Measurements from ENCODE around the gene FKBP4. TPM values are rescaled to one million over a fixed set of nuclear protein-coding genes. Genes with fewer than 3 reads are reported as not detected.
A peak's percentile ranks its signal among the peaks of the same experiment; 100 is the strongest.

Gene FKBP4
- total and polyA plus RNA-seq, 9 of the 15 experiments (the other 6 are each of a cell fraction or from before 2014, with no cell fraction given): 16.3 to 154 (median 90.1) TPM

GRCh38 chr12:2811801-2812200, 17.0 kb downstream of the FKBP4 start:
- peak overlapping the region; percentile 61 for H3K27ac ChIP-seq (ENCODE audit: extremely low read depth, low read depth, low read length)
- BruUV-seq (replicated peaks): no TSS peak
- peak overlapping the region; percentile 83 for H2AFZ ChIP-seq (ENCODE audit: low read depth, low read length)
- ChIA-PET POLR2A (no interaction called here), CTCF (ENCODE audit: low intra/inter-chr PET ratio) (no interaction called here)
- in situ Hi-C loops (cut with MboI): no loop called here
- H3K36me3 ChIP-seq (ENCODE audit: control insufficient read depth, insufficient read depth, low read length): peaks cover 13% of the 10 kb centered on the region; the same call in 1 of the 3 replicates
- H3K79me2 ChIP-seq (ENCODE audit: control insufficient read depth, insufficient read depth, low read length): peaks cover 19% of the 10 kb centered on the region
- intact Hi-C loops (cut with micrococcal nuclease): no loop called here
- no peaks in the 10 kb centered on the region for H3K9me1 ChIP-seq (ENCODE audit: control insufficient read depth, insufficient read depth, low read length)
- no peak overlapping the region; the same call in 1 of the 2 replicates for H3K4me2 ChIP-seq (ENCODE audit: insufficient read depth, low read length)
- H3K27me3 ChIP-seq (ENCODE audit: control insufficient read depth in 2 of 2, insufficient read depth in 2 of 2, low read length in 2 of 2): no peaks in the 10 kb centered on the region
- DNase-seq (ENCODE audit: extremely low read depth in 1 of 4, low spot score in 3 of 4) (no peak), ATAC-seq (no peak), FAIRE-seq (no peak)
- H3K9me3 ChIP-seq (replicated peaks; ENCODE audit: control insufficient read depth, insufficient read depth, low read depth, low read length): no peaks in the 10 kb centered on the region
- peak overlapping the region in 1 of 2 experiments; percentile 90; a peak in 2 of 4 replicates for H3K9ac ChIP-seq (ENCODE audit: insufficient read depth in 1 of 2, low read depth in 2 of 2, low read length in 2 of 2)
- TF ChIP-seq STAT5A (IDR thresholded peaks at IDR 0.05; ENCODE audit: borderline replicate concordance, low read length): no peak
- no peak for TF ChIP-seq THRA (IDR thresholded peaks at IDR 0.05)
- TF ChIP-seq ATF1 (CRISPR knock-in tag; IDR thresholded peaks at IDR 0.05): no peak
- TF ChIP-seq ATF1 (tag; IDR thresholded peaks at IDR 0.05): no peak
- TF ChIP-seq LCOR (CRISPR knock-in tag; IDR thresholded peaks at IDR 0.05): no peak
- TF ChIP-seq MEF2D (tag; conservative IDR thresholded peaks at IDR 0.05; ENCODE audit: low read depth): no peak
- TF ChIP-seq ZNF592 (IDR thresholded peaks at IDR 0.05): 0 out of 2 replicates have a peak, but pooled peaks have one; percentile 36
- peaks cover 0 to 2% of the 10 kb centered on the region in 2 experiments; a peak in 1 of 5 replicates for H3K4me1 ChIP-seq (replicated peaks in 1 of 2; ENCODE audit: control insufficient read depth in 2 of 2, insufficient read depth in 2 of 2, low read length in 2 of 2)
- no peak overlapping the region for H3K4me3 ChIP-seq
- WGBS (ENCODE audit: insufficient coverage, low coverage, missing lambda C conversion rate): 52% methylated on average over 4 of the region's 5 CpGs
- H4K20me1 ChIP-seq (replicated peaks; ENCODE audit: control insufficient read depth, insufficient read depth, low read length): no peaks in the 10 kb centered on the region
